Measurements from ENCODE around the gene EDARADD.
"Not testable (repeated sequence)": the region's sequence is repeated elsewhere in the genome, so short reads cannot be mapped to it uniquely, and the experiment has no call there.

The EDARADD gene

GRCh38 chr1:236393681-236394481, at the start of gene EDARADD:
EDARADD (plus strand) TSS chr1:236394286; CDS start chr1:236394445, 159 bp downstream.
- DNase-seq: no peak

- no peak for DNase-seq
Observed at GRCh38 chr1:236345728-236346127, 48.4 kb upstream of the EDARADD start.

- DNase-seq: no peak
Observed at GRCh38 chr1:236348071-236348470, 46.0 kb upstream of the EDARADD start.

GRCh38 chr1:236350308-236350707, 43.8 kb upstream of the EDARADD start:
- no peak for DNase-seq

GRCh38 chr1:236351875-236352573, 42.1 kb upstream of the EDARADD start:
- DNase-seq: no peak

- DNase-seq: not testable (repeated sequence)
Observed at GRCh38 chr1:236352747-236353146, 41.3 kb upstream of the EDARADD start.

GRCh38 chr1:236353813-236354212, 40.3 kb upstream of the EDARADD start:
- no peak for DNase-seq

GRCh38 chr1:236354330-236355147, 39.5 kb upstream of the EDARADD start:
- DNase-seq: no peak

- DNase-seq: no peak
Observed at GRCh38 chr1:236356141-236356540, 37.9 kb upstream of the EDARADD start.

- DNase-seq: no peak
Observed at GRCh38 chr1:236361909-236362590, 32.0 kb upstream of the EDARADD start.

GRCh38 chr1:236363237-236363636, 30.8 kb upstream of the EDARADD start:
- DNase-seq: no peak

- DNase-seq: no peak
Observed at GRCh38 chr1:236365999-236366570, 28.0 kb upstream of the EDARADD start.

- not testable (repeated sequence) for DNase-seq
Observed at GRCh38 chr1:236366681-236367080, 27.4 kb upstream of the EDARADD start.

- DNase-seq: no peak
Observed at GRCh38 chr1:236370420-236370819, 23.7 kb upstream of the EDARADD start.

GRCh38 chr1:236371083-236371482, 23.0 kb upstream of the EDARADD start:
- DNase-seq: no peak

GRCh38 chr1:236377832-236378535, 16.1 kb upstream of the EDARADD start:
- no peak for DNase-seq

- DNase-seq: no peak
Observed at GRCh38 chr1:236381565-236382158, 12.4 kb upstream of the EDARADD start.

- DNase-seq: no peak
Observed at GRCh38 chr1:236388332-236388731, 5.8 kb upstream of the EDARADD start.

GRCh38 chr1:236389253-236389652, 4.8 kb upstream of the EDARADD start:
- DNase-seq: no peak

- no peak for DNase-seq
Observed at GRCh38 chr1:236391008-236391407, 3.1 kb upstream of the EDARADD start.

GRCh38 chr1:236392182-236392581, 1.9 kb upstream of the EDARADD start:
- DNase-seq: no peak

Measured in NCI-H345 (cell line).